ENCODE results near the gene NRF1.
A peak's percentile ranks its signal among the peaks of the same experiment; 100 is the strongest.
"Not testable (repeated sequence)": the region's sequence is repeated elsewhere in the genome, so short reads cannot be mapped to it uniquely, and the experiment has no call there.

Gene NRF1

GRCh38 chr7:129607471-129608120 lies 3.9 kb upstream of the NRF1 start:
- DNase-seq = peak; percentile 23

DNA sequence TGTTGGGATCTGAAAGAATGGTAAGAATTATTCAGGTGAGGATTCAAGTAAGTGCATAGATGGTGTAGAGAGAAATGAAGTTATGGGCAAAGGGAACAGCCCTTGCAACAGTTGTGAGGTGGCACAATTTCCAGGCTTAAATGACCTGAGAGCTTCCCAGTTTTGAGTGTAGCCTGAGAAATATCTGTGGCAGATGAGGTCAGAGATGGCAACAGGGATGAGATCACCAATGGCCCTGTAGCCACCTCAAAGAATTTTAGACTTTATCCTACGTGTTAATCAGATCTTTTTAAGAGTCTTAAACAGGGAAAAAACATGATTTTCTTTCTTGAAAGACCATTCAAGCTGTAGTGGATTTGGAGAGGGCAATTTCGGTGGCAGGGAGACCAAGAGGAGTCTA lies 1.9 kb upstream of the NRF1 start:
- DNase-seq = no peak

- DNase-seq = no peak
Measured at GRCh38 chr7:129610709-129611245, 743 bp upstream of the NRF1 start.

GRCh38 chr7:129612112-129613015 lies 844 bp downstream of the NRF1 start:
- DNase-seq = peak; percentile 13

- DNase-seq = no peak
Measured at GRCh38 chr7:129613016-129613337, 1.5 kb downstream of the NRF1 start.

- no peak for DNase-seq
Measured at GRCh38 chr7:129615018-129615417, 3.5 kb downstream of the NRF1 start.

DNA sequence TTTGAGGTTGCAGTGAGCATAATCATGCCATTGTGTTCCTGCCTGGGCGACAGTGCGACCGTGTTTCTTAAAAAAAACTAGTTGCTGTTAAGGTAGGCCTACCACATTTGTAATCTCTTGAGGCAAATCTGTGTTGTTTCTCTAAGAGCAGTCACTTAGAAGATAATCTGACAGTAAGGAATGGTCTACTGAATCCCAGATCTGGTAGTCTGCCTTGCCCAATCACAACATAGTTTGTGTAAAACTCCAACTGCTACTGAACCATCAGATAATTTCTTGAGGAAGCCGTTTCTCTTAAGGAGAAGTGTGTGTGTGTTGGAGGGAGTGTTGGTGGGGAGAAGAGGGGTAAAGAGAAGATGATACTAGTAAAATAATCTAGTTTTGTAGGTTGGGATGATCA lies 5.0 kb downstream of the NRF1 start:
- DNase-seq = no peak

- DNase-seq = no peak
Measured at GRCh38 chr7:129617178-129617577, 5.7 kb downstream of the NRF1 start.

DNA sequence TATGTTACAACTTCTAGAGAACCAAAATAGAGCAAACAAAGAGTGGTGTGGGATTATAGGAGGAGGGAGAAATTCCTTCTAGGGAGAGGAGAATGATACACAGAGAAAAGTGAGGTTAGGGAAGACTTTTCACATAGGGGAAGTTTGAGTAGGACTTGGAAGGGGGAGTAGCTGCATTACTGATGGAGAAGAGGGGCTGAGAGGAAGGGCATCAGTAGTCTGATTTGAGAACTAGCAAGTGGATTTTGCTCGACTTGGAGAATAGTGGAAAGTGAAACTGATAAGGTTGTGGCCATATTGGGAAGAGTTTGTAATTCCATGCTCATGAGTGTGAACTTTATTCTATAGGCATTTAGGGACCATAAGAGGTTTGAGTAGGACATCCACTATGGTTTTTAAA lies 6.1 kb downstream of the NRF1 start:
- no peak for DNase-seq

DNA sequence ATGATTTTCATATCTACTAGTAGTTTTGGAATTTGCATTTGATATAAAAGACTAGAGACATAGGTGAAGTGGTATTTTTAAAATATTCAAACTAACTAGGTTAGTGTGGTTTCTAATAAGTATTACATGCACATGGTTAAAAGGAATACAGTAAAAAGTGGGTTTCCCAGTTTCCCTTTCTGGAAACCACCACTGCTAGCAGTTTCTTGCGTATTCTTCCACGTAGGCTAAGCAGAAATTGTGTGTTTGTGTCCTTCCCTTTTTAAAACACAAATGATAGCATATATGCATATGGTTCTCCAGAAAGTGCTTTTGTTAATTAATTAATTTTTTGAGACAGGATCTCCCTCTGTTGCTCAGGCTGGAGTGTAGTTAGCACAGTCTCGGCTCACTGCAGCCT lies 15.4 kb downstream of the NRF1 start:
- DNase-seq = no peak

GRCh38 chr7:129630341-129630740 lies 18.8 kb downstream of the NRF1 start:
- no peak for DNase-seq

DNA sequence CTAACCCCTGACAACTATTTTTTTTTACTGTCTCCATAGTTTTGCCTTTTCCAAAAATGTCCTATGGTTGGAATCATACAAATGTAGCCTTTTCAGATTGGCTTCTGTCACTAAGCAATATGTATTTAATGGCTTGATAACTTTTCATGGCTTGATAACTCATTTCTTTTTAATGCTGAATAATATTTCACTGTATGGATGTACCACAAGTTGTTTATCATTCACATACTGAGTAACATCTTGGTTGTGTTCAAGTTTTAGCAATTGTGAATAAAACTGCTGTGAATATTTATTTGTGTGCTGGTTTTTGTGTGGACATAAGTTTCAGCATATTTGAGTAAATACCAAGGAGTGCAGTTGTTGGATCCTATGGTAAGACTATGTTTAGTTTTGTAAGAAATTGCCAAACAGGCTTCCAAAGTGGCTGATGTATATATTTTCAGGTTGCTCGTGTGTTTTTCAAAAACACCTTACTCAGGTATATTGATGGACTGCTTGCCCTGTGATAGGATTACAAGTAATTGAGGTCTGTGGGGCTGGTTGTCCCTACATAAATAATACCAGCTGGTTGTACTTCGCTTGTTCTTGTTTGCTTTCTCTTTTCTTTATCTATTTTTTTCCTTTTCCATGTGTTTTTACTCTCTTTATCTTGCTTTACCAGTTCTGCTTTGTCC lies 23.0 kb downstream of the NRF1 start:
- no peak for DNase-seq

DNA sequence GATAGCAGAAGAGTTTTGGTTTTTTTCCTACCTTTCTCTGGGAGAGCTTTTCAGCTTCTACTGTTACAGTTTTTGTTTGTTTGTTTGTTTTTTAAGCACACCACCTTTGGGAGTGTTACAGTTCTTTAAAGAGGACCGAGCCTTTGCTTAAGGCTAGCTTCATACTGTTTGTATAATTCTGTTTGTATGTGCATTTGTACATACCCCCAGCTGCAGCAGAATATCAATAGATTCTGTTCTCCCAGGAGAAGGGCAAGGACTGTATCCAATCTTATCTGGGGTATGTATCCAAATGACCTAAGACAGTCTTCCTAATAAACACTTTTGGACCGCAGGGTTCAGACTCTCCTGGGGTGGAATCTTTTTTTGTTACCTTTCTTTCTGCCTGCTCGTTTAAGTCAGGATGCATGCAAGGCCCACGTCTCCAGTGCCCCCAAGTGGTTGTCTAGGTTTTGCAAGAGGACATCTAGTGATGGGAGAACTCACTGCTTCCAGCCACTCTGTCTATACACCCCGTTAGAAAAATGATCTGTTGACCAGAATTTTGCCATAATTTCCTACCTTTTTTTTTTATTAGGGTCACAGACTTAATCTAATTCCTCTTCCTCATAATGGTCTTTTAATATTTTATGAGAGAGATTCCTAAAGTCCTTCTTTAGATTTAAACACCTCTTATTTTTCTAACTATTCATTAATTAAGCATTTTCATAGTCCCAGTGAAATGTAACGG lies 23.9 kb downstream of the NRF1 start:
- peak; percentile 58 for DNase-seq

GRCh38 chr7:129636030-129636550 lies 24.6 kb downstream of the NRF1 start:
- not testable (repeated sequence) for DNase-seq

GRCh38 chr7:129636641-129637040 lies 25.1 kb downstream of the NRF1 start:
- no peak for DNase-seq

DNA sequence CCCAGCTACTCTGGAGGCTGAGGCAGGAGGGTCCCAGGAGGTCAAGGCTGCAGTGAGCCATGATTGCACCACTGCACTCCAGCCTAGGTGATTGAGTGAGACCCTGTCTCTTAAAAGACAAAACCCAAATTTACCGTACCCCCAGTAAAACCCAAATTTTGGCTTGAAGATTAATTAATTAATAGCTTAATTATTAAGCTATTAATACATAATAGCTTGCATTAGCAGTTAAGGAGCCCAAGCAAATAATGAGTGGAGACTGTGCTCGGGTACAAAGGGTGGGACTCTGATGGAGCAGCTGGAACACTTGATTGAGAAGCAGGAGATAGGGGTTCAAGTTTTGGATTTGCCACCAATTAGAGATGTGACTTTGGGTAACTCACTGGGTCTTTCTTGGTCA lies 28.9 kb downstream of the NRF1 start:
- no peak for DNase-seq

DNA sequence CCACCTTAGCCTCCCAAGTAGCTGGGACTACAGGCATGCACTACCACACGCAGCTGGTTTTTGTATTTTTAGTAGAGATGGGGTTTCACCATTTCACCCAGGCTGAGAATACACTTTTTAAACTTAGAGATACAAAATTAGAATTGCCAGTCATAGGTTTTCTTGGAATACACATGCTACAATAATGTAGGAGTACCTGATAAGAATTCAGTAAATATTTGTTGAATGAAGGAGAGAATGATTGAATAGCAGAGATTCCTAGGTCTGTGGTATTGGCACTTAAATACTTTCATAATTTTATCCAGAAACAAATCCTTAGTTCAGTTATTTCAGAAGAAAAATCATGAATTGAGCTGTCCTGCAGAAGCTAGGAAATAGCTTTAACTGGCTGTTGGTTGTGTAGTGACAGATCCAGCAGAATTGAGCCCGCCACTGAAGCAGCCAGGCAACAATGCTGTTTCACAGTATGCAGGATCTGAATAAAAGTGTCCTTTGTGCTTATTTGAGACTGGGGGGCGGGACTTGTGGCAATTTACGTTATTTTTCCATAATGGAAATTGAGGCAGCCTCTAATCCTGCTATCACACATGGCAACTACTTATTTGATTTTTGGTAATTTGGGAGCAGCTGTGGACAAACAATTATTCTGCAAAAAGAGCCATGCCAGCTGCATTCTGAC lies 31.5 kb downstream of the NRF1 start:
- DNase-seq = no peak

DNA sequence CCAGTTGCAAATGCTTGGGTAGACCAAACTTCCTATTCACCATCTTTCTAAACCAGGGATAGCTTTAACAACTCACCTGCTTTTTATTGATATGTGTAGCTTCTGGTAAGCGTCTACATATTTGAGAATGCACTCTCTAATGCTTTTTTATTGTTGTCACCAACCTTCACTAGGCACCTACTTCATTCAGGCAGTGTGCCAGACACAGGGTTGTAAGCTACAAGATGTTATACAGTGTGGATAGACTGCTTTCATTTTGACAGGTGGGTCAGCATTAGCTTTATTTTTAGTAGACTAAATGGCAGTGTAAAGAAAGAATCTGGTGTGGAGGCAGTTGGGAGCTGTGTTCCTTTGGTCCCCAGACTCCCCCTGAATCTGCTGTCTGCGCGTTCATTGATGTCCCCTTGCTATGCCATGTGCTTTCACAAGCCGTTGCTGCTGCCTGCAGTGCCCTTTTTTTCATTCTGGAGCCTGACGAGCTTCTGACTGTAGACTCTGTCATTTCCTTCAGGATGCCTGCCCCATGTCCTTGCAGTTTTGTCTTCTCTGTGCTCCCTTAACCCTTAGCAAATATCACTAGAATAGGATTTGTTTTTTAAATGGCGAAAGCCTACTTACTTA lies 32.1 kb downstream of the NRF1 start:
- DNase-seq = no peak

DNA sequence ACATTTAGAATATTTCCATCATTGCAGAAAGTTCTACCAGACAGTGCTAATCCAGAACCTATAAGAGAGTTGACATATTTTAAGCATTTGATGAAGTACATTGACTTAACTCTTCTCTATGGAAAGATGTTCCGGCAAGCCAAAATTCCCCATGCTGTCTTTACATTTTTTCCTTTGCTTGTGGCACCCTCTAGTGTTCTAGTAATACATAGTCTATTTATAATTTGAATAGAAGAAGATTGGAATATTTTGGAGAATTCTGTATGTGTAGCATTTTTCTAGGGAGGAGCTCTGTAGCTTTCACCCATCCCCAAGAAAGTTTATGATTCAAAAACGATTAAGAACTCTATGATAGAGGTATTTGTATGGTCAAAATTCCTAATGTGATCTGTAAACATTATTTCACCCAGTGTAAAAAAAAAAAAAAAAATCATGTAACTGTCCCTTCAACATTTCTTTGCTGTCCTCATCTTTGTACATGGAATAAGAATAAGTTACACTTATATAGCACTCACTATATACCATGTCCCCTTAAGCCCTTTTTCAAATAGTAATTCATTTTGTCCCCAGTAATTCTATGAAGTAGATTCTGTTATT lies 33.2 kb downstream of the NRF1 start:
- DNase-seq = no peak

GRCh38 chr7:129646369-129647021 lies 35.0 kb downstream of the NRF1 start:
- DNase-seq = no peak
